GM10266 (cell line): Measurements from ENCODE around the gene FLT3LG.

ENCODE experiments used
- DNase-seq: peaks from one replicate; pipeline ENCODE4 v3.0.0; 2012; ENCODE audit errors: extremely low spot score
- CTCF ChIP-seq: IDR thresholded peaks from 2 replicates; pipeline ENCODE4 v1.5.1; 2012; ENCODE audit warnings: mild to moderate bottlenecking, low read depth; ENCODE audit not compliant: control insufficient read depth, insufficient read depth; ENCODE audit errors: missing control alignments

FLT3LG gene

DNA sequence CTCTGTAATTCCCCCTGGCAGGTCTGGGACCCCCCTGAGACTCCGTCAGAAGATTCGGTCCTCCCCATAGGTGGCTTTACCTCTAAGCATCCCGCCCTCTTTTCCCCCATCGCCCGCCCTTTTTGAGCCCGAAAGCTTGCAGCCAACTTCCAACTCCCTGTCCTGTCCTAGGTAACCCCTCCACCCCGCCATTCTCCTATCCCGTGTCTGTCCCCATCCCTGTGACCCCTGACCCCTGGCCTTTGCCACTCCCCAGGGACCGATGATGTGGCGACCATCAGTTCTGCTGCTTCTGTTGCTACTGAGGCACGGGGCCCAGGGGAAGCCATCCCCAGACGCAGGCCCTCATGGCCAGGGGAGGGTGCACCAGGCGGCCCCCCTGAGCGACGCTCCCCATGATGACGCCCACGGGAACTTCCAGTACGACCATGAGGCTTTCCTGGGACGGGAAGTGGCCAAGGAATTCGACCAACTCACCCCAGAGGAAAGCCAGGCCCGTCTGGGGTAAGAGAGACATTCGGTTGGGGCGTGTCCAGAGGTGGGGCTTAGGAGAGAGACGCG, 54.3 kb downstream of the FLT3LG start:
- TF ChIP-seq CTCF: no peak

GRCh38 chr19:49530708-49531107, 56.7 kb downstream of the FLT3LG start:
- no peak for DNase-seq
- no peak for TF ChIP-seq CTCF

More for the DNA sequence above, 54.3 kb downstream of the FLT3LG start:
- no peak for DNase-seq

DNA sequence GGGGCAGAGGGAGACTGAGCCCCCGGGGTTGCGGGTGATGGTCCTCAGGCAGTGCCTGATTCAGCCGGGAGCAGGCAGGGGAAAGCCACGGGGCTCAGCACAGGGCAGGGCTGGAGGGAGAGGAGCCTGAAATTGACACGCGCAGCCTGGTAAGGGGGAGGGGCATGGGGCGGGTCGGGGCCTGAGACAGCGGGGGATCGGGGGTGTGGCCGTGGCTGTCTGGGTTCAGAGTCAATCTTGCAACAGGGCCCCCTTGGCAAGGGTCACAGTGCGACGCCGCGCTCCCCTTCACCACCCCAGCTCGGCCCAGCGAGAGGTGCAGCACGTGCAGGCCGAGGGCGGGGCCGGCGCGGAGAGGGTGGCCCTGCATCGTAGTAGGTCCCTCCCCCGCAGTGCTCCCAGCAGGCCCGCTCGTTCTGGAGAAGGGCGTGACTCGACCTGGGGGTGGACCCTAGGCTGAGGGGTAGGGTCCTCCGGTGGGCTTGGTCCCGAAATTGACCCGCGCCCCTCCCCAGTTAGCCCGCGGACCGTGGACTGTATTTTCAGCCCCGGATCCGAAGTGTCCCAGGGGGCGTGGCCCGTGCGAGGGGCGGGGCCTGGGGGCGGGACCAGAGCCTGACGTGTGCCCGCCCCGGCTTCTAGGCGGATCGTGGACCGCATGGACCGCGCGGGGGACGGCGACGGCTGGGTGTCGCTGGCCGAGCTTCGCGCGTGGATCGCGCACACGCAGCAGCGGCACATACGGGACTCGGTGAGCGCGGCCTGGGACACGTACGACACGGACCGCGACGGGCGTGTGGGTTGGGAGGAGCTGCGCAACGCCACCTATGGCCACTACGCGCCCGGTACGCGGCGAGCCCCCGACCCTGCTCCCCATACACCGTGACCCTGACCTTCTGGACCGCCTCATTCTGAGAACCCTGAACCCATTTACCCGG, 59.8 kb downstream of the FLT3LG start:
- DNase-seq: peak; percentile 84
- TF ChIP-seq CTCF: peak; percentile 43

GRCh38 chr19:49534632-49535385, 60.8 kb downstream of the FLT3LG start:
- DNase-seq: no peak
- no peak for TF ChIP-seq CTCF
